ENCODE measurements around the gene KIF21B.
"Not testable (repeated sequence)": the region's sequence is repeated elsewhere in the genome, so short reads cannot be mapped to it uniquely, and the experiment has no call there.

The KIF21B gene

GRCh38 chr1:200959411-200959921 is 64.0 kb downstream of the KIF21B start:
- H3K27me3 Mint-ChIP-seq, result no peaks in the 10 kb centered on the region
- no peak for ATAC-seq (replicated peaks; ENCODE audit: extremely low read depth, poor library complexity, severe bottlenecking)
- no peak for DNase-seq (ENCODE audit: low spot score in 2 of 2)
- H3K9me3 Mint-ChIP-seq, result no peaks in the 10 kb centered on the region
- peaks cover 4% of the 10 kb centered on the region for H3K36me3 Mint-ChIP-seq (ENCODE audit: insufficient read depth)
- H3K4me1 Mint-ChIP-seq, result no peaks in the 10 kb centered on the region
- H3K4me3 Mint-ChIP-seq, result no peak overlapping the region
- H3K27ac Mint-ChIP-seq (ENCODE audit: low read depth), result no peak overlapping the region

GRCh38 chr1:200958597-200958996 is 64.9 kb downstream of the KIF21B start:
- no peaks in the 10 kb centered on the region for H3K4me1 Mint-ChIP-seq
- DNase-seq (ENCODE audit: low spot score in 2 of 2), result no peak
- H3K36me3 Mint-ChIP-seq (ENCODE audit: insufficient read depth), result peaks cover 4% of the 10 kb centered on the region
- no peak overlapping the region for H3K27ac Mint-ChIP-seq (ENCODE audit: low read depth)
- ATAC-seq (replicated peaks; ENCODE audit: extremely low read depth, poor library complexity, severe bottlenecking), result no peak
- H3K9me3 Mint-ChIP-seq, result no peaks in the 10 kb centered on the region
- H3K4me3 Mint-ChIP-seq, result no peak overlapping the region
- H3K27me3 Mint-ChIP-seq, result no peaks in the 10 kb centered on the region

- no peak overlapping the region for H3K4me3 Mint-ChIP-seq
- no peaks in the 10 kb centered on the region for H3K9me3 Mint-ChIP-seq
Observed at GRCh38 chr1:200954434-200954833, 69.1 kb downstream of the KIF21B start.

GRCh38 chr1:200951016-200951415 is 72.5 kb downstream of the KIF21B start:
- Mint-ChIP-seq H3K9me3 (no peaks in the 10 kb centered on the region), H3K4me1 (no peaks in the 10 kb centered on the region), H3K27me3 (peaks cover 9% of the 10 kb centered on the region), H3K4me3 (no peak overlapping the region), H3K36me3 (ENCODE audit: insufficient read depth) (no peaks in the 10 kb centered on the region), H3K27ac (ENCODE audit: low read depth) (no peak overlapping the region)
- no peak for ATAC-seq (replicated peaks; ENCODE audit: extremely low read depth, poor library complexity, severe bottlenecking)
- DNase-seq (ENCODE audit: low spot score in 2 of 2), result no peak

More at GRCh38 chr1:200954434-200954833, 69.1 kb downstream of the KIF21B start:
- Mint-ChIP-seq H3K4me1 (no peaks in the 10 kb centered on the region), H3K36me3 (ENCODE audit: insufficient read depth) (no peaks in the 10 kb centered on the region), H3K27me3 (no peaks in the 10 kb centered on the region), H3K27ac (ENCODE audit: low read depth) (no peak overlapping the region)
- ATAC-seq (replicated peaks; ENCODE audit: extremely low read depth, poor library complexity, severe bottlenecking) (no peak), DNase-seq (ENCODE audit: low spot score in 2 of 2) (no peak)

DNA sequence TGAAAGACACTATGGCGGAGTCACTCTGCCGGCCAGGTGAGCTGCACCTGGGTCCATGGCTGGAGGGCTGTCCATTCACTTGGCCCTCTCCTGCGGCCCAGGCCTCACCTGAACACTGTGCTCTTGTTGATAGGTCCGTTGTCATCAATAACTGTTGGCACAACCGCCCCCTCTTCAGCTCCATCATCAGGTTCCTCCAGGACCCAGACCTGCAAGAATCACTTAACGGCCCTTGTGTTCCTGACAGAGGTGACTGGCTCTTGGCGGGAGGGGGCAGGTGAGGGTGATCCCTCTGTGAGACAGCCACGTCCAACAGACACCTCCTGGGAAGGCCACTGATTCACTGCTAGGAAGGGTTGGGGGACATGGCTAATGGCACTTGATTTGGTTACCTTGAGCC is 73.9 kb downstream of the KIF21B start:
- Mint-ChIP-seq H3K9me3 (no peaks in the 10 kb centered on the region), H3K4me3 (no peak overlapping the region), H3K27me3 (peaks cover 9% of the 10 kb centered on the region), H3K27ac (ENCODE audit: low read depth) (no peak overlapping the region), H3K36me3 (ENCODE audit: insufficient read depth) (no peaks in the 10 kb centered on the region), H3K4me1 (no peaks in the 10 kb centered on the region)
- DNase-seq (ENCODE audit: low spot score in 2 of 2) (no peak), ATAC-seq (replicated peaks; ENCODE audit: extremely low read depth, poor library complexity, severe bottlenecking) (no peak)

GRCh38 chr1:200947059-200947566 is 76.4 kb downstream of the KIF21B start:
- Mint-ChIP-seq H3K27me3 (peaks cover 9% of the 10 kb centered on the region), H3K4me1 (no peaks in the 10 kb centered on the region), H3K9me3 (no peaks in the 10 kb centered on the region), H3K27ac (ENCODE audit: low read depth) (no peak overlapping the region), H3K36me3 (ENCODE audit: insufficient read depth) (no peaks in the 10 kb centered on the region), H3K4me3 (no peak overlapping the region)
- ATAC-seq (replicated peaks; ENCODE audit: extremely low read depth, poor library complexity, severe bottlenecking), result no peak
- no peak for DNase-seq (ENCODE audit: low spot score in 2 of 2)

- H3K9me3 Mint-ChIP-seq, result no peaks in the 10 kb centered on the region
- no peaks in the 10 kb centered on the region for H3K36me3 Mint-ChIP-seq (ENCODE audit: insufficient read depth)
- H3K27me3 Mint-ChIP-seq, result peaks cover 9% of the 10 kb centered on the region
- no peak for ATAC-seq (replicated peaks; ENCODE audit: extremely low read depth, poor library complexity, severe bottlenecking)
- no peak overlapping the region for H3K27ac Mint-ChIP-seq (ENCODE audit: low read depth)
- DNase-seq (ENCODE audit: low spot score in 2 of 2), result no peak
- no peaks in the 10 kb centered on the region for H3K4me1 Mint-ChIP-seq
- H3K4me3 Mint-ChIP-seq, result no peak overlapping the region
Observed at GRCh38 chr1:200945111-200945510, 78.4 kb downstream of the KIF21B start.

- Mint-ChIP-seq H3K4me3 (no peak overlapping the region), H3K36me3 (ENCODE audit: insufficient read depth) (no peaks in the 10 kb centered on the region), H3K27me3 (no peaks in the 10 kb centered on the region), H3K4me1 (no peaks in the 10 kb centered on the region), H3K27ac (ENCODE audit: low read depth) (no peak overlapping the region), H3K9me3 (no peaks in the 10 kb centered on the region)
- ATAC-seq (replicated peaks; ENCODE audit: extremely low read depth, poor library complexity, severe bottlenecking), result peak; percentile 58
- DNase-seq (ENCODE audit: low spot score in 2 of 2), result no peak
Observed at GRCh38 chr1:200938955-200939354, 84.6 kb downstream of the KIF21B start.

DNA sequence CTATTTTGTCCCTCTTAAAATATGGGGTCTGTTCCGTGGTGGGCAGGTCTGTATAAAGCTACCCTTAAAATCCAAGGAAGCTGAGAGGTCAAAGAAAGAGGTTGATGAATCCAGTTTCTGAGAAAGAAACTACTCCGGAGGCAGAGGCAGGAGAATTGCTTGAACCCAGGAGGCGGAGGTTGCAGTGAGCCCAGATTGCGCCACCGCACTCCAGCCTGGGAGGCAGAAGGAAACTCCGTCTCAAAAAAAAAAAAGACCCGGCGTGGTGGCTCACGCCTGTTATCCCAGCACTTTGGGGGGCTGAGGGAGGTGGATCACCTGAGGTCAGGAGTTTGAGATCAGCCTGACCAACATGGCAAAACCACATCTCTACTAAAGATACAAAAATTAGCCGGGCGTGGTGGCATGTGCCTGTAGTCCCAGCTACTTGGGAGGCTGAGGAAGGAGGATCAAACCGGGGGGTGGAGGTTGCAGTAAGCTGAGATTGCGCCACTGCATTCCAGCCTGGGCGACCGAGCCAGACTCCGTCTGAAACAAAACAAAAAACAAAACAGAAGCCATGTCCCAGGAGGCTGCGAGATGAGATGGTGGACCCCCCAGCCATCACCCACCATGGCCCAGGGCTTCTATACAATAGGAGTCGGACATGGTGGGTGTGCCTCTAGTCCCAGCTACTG is 88.1 kb downstream of the KIF21B start:
- not testable (repeated sequence) for H3K9me3 Mint-ChIP-seq; H3K27me3 Mint-ChIP-seq; H3K4me3 Mint-ChIP-seq; H3K4me1 Mint-ChIP-seq; ATAC-seq (replicated peaks; ENCODE audit: extremely low read depth, poor library complexity, severe bottlenecking); H3K27ac Mint-ChIP-seq (ENCODE audit: low read depth); H3K36me3 Mint-ChIP-seq (ENCODE audit: insufficient read depth); DNase-seq (ENCODE audit: low spot score in 2 of 2)

GRCh38 chr1:200934676-200935245 is 88.8 kb downstream of the KIF21B start:
- ATAC-seq (replicated peaks; ENCODE audit: extremely low read depth, poor library complexity, severe bottlenecking) (no peak), DNase-seq (ENCODE audit: low spot score in 2 of 2) (no peak)
- Mint-ChIP-seq H3K27ac (ENCODE audit: low read depth) (no peak overlapping the region), H3K4me3 (no peak overlapping the region), H3K27me3 (no peaks in the 10 kb centered on the region), H3K9me3 (no peaks in the 10 kb centered on the region), H3K36me3 (ENCODE audit: insufficient read depth) (no peaks in the 10 kb centered on the region), H3K4me1 (no peaks in the 10 kb centered on the region)

- Mint-ChIP-seq H3K4me1 (no peaks in the 10 kb centered on the region), H3K27ac (ENCODE audit: low read depth) (no peak overlapping the region), H3K4me3 (no peak overlapping the region), H3K9me3 (no peaks in the 10 kb centered on the region), H3K36me3 (ENCODE audit: insufficient read depth) (no peaks in the 10 kb centered on the region), H3K27me3 (no peaks in the 10 kb centered on the region)
- DNase-seq (ENCODE audit: low spot score in 2 of 2), result no peak
- ATAC-seq (replicated peaks; ENCODE audit: extremely low read depth, poor library complexity, severe bottlenecking), result no peak
Observed at GRCh38 chr1:200931776-200932175, 91.7 kb downstream of the KIF21B start.

- not testable (repeated sequence) for ATAC-seq (replicated peaks; ENCODE audit: extremely low read depth, poor library complexity, severe bottlenecking); DNase-seq (ENCODE audit: low spot score in 2 of 2); H3K27ac Mint-ChIP-seq (ENCODE audit: low read depth); H3K4me1 Mint-ChIP-seq; H3K9me3 Mint-ChIP-seq; H3K4me3 Mint-ChIP-seq; H3K27me3 Mint-ChIP-seq; H3K36me3 Mint-ChIP-seq (ENCODE audit: insufficient read depth)
Observed at GRCh38 chr1:200930285-200930684, 93.2 kb downstream of the KIF21B start.

Data from central memory CD8-positive, alpha-beta T cell (primary cell).